ENCODE results near the gene FAS.
"Not testable (repeated sequence)": the region's sequence is repeated elsewhere in the genome, so short reads cannot be mapped to it uniquely, and the experiment has no call there.

The FAS gene

GRCh38 chr10:88995156-88995876 is 4.7 kb downstream of the FAS start:
- DNase-seq: no peak

- DNase-seq: no peak
Observed at GRCh38 chr10:88996927-88997326, 6.3 kb downstream of the FAS start.

GRCh38 chr10:88999625-89000024 is 9.0 kb downstream of the FAS start:
- DNase-seq: no peak

GRCh38 chr10:89001024-89001728 is 10.6 kb downstream of the FAS start:
- no peak for DNase-seq

- no peak for DNase-seq
Observed at GRCh38 chr10:89001729-89002072, 11.1 kb downstream of the FAS start.

- no peak for DNase-seq
Observed at GRCh38 chr10:89002226-89002978, 11.8 kb downstream of the FAS start.

- no peak for DNase-seq
Observed at GRCh38 chr10:89003344-89003743, 12.7 kb downstream of the FAS start.

GRCh38 chr10:89007129-89007893 is 16.7 kb downstream of the FAS start:
- DNase-seq: no peak

- not testable (repeated sequence) for DNase-seq
Observed at GRCh38 chr10:89018700-89019346, 28.2 kb downstream of the FAS start.

- no peak for DNase-seq
Observed at GRCh38 chr10:89019569-89020327, 29.1 kb downstream of the FAS start.

GRCh38 chr10:89021526-89021925 is 30.9 kb downstream of the FAS start:
- not testable (repeated sequence) for DNase-seq

- no peak for DNase-seq
Observed at GRCh38 chr10:89022734-89023133, 32.1 kb downstream of the FAS start.

- no peak for DNase-seq
Observed at GRCh38 chr10:89025453-89025852, 34.9 kb downstream of the FAS start.

- DNase-seq: no peak
Observed at GRCh38 chr10:89029181-89029580, 38.6 kb downstream of the FAS start.

- peak; percentile 75 for DNase-seq
Observed at GRCh38 chr10:89029785-89030437, 39.3 kb downstream of the FAS start.

GRCh38 chr10:89030791-89031190 is 40.2 kb downstream of the FAS start:
- DNase-seq: no peak

- peak; percentile 37 for DNase-seq
Observed at GRCh38 chr10:89032141-89032891, 41.7 kb downstream of the FAS start.

- DNase-seq: no peak
Observed at GRCh38 chr10:89035461-89035860, 44.9 kb downstream of the FAS start.

- no peak for DNase-seq
Observed at GRCh38 chr10:89037096-89037495, 46.5 kb downstream of the FAS start.

- DNase-seq: no peak
Observed at GRCh38 chr10:89042562-89042961, 52.0 kb downstream of the FAS start.

- DNase-seq: no peak
Observed at GRCh38 chr10:89043052-89043451, 52.5 kb downstream of the FAS start.
